GM12874 (cell line): ENCODE measurements around the gene CYP4Z1.

Source experiments
- CTCF ChIP-seq: IDR thresholded peaks from 2 replicates; pipeline ENCODE4 v1.5.1; 2011; ENCODE audit warnings: low read depth, mild to moderate bottlenecking, control low read depth, low read length, moderate library complexity; ENCODE audit not compliant: insufficient read depth

The CYP4Z1 gene

GRCh38 chr1:47036764-47037163 is 30.3 kb upstream of the CYP4Z1 start:
- TF ChIP-seq CTCF, result no peak

- TF ChIP-seq CTCF, result no peak
Measured at GRCh38 chr1:47059376-47059775, 7.7 kb upstream of the CYP4Z1 start.

- peak; percentile 24; the same call in 1 of the 2 replicates for TF ChIP-seq CTCF
Measured at GRCh38 chr1:47089356-47089755, 22.3 kb downstream of the CYP4Z1 start.

GRCh38 chr1:47104816-47105215 is 37.8 kb downstream of the CYP4Z1 start:
- no peak for TF ChIP-seq CTCF

- TF ChIP-seq CTCF, result no peak
Measured at GRCh38 chr1:47106792-47107191, 39.8 kb downstream of the CYP4Z1 start.

- TF ChIP-seq CTCF, result no peak
Measured at GRCh38 chr1:47113178-47113577, 46.1 kb downstream of the CYP4Z1 start.

- no peak for TF ChIP-seq CTCF
Measured at GRCh38 chr1:47128221-47128620, 61.2 kb downstream of the CYP4Z1 start.

- TF ChIP-seq CTCF, result no peak
Measured at GRCh38 chr1:47137198-47137597, 70.2 kb downstream of the CYP4Z1 start, which contains the start of gene CYP4A22. CYP4A22 (plus strand) TSS chr1:47137441; CDS start chr1:47137486, 45 bp downstream.
